ENCODE results near the gene SRSF4.

DNA sequence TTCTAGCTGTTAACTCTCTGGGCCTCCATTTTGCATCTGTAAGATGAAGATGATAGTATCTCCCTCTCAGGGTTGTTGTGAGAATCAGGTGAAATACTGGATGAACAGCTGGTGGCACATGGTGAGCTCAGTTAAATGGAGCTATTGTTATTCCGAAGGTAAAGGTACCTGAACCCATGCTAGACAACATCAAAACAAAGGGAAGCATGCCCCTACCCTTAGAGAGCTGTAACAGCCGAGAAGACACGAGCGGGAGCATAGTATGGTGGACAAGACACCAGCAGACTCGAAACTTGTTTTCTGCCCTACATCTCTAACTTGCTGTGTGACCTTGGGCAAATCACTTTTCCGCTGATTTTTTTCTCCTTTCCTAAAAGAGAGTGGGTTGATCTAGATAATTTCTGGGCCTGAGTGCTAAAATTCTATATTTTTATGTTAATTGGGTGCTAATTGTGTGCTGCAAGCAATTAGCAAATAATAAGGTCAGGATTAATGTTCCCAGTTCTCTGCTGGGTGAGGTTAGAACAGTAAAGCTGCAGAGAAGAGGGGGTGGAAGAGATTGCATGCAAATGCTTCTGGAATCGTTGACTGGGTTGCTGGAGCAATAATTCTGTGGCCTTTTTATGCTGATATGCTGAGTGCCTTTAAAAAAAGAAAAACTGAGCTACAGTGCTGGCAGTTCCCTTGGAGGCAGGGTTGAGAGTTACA lies 68.8 kb downstream of the SRSF4 start:
- TF ChIP-seq, protein P1, sequence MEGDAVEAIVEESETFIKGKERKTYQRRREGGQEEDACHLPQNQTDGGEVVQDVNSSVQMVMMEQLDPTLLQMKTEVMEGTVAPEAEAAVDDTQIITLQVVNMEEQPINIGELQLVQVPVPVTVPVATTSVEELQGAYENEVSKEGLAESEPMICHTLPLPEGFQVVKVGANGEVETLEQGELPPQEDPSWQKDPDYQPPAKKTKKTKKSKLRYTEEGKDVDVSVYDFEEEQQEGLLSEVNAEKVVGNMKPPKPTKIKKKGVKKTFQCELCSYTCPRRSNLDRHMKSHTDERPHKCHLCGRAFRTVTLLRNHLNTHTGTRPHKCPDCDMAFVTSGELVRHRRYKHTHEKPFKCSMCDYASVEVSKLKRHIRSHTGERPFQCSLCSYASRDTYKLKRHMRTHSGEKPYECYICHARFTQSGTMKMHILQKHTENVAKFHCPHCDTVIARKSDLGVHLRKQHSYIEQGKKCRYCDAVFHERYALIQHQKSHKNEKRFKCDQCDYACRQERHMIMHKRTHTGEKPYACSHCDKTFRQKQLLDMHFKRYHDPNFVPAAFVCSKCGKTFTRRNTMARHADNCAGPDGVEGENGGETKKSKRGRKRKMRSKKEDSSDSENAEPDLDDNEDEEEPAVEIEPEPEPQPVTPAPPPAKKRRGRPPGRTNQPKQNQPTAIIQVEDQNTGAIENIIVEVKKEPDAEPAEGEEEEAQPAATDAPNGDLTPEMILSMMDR (IDR thresholded peaks at IDR 0.05): no peak
- TF ChIP-seq POLR2A (IDR thresholded peaks at IDR 0.05) (no peak), POLR2AphosphoS5 (IDR thresholded peaks at IDR 0.05) (no peak)

All from upper lobe of left lung (tissue), 4 donors.